ENCODE data around the gene ELOVL7.

GRCh38 chr5:60724126-60724525 is 119.9 kb downstream of the ELOVL7 start:
- TF ChIP-seq CTCF (IDR thresholded peaks at IDR 0.05 in 2 of 3, conservative IDR thresholded peaks at IDR 0.05 in 1 of 3; ENCODE audit: borderline replicate concordance in 1 of 3, insufficient read depth in 1 of 3, low read depth in 2 of 3, low read length in 2 of 3) (no peak), POLR2AphosphoS5 (IDR thresholded peaks at IDR 0.05; ENCODE audit: low read depth, low read length) (no peak), RAD21 (IDR thresholded peaks at IDR 0.05; ENCODE audit: low read depth) (no peak), ATF3 (IDR thresholded peaks at IDR 0.05) (no peak), YY1 (IDR thresholded peaks at IDR 0.05; ENCODE audit: extremely low read depth, insufficient replicate concordance, low read depth, low read length) (no peak), EZH2phosphoT487 (IDR thresholded peaks at IDR 0.05; ENCODE audit: borderline replicate concordance) (no peak), POLR2A (IDR thresholded peaks at IDR 0.05; ENCODE audit: borderline replicate concordance, extremely low read depth, insufficient read depth, insufficient read length) (no peak)
